ENCODE data around the gene EIF3I. TPM values are rescaled to one million over a fixed set of nuclear protein-coding genes. Genes with fewer than 3 reads are reported as not detected.

The EIF3I gene
- total and polyA plus RNA-seq, 2 of the 13 experiments (the other 11 are each of a cell fraction or from before 2014, with no cell fraction given) = 210 to 223 TPM

DNA sequence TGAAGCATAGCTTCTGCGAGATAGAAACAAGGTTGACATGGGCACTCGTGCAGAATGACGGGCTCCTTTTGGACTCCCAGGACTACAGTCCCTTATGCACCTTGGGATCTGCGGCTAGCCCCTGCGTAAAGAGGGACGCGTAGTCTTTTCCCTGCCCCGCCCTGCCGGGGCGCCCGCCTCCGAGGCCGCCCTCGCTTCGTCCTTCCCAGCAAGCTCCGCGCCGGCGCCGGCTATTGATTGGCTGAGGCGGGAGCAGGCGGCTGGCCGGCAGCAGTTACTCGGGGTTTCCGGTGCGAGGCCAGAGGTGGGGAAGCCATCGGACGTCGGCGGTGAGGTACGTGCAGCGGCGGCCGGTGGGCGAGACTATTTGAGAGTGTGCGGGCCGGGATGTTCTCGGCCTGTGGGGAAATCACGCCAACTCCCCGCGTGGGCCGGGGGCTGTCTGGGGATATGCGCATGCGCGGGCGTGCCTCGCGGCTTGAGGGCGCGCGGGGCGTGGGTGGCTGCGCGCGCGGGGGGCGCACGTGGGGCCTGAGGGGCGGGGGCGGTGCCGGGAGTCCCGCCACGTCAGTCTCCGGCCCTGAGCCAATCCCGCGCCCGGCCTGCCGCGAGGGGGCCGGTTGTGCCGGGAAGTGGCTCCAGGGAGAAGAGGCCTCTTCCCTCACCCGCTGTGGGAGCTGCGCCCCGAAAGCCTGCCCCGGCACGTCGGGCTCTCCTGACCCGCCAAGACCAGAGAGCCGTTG lies 42.6 kb upstream of the EIF3I start, which contains the start of gene TXLNA (continued):
- TF ChIP-seq FOXJ3 (CRISPR knock-in tag; IDR thresholded peaks at IDR 0.05; ENCODE audit: borderline replicate concordance) (peak; percentile 55; the same call in 1 of the 2 replicates), ZNF205 (CRISPR knock-in tag; IDR thresholded peaks at IDR 0.05) (peak; percentile 50), ZNF776 (CRISPR knock-in tag; IDR thresholded peaks at IDR 0.05) (peak; percentile 97; the same call in 1 of the 2 replicates), SALL2 (CRISPR knock-in tag; IDR thresholded peaks at IDR 0.05) (peak; percentile 93), RXRA (CRISPR knock-in tag; IDR thresholded peaks at IDR 0.05) (peak; percentile 15; the same call in 1 of the 2 replicates), ATF7-NPFF (CRISPR knock-in tag; IDR thresholded peaks at IDR 0.05; ENCODE audit: low read depth) (peak; percentile 90), ZNF44 (CRISPR knock-in tag; IDR thresholded peaks at IDR 0.05) (no peak), ZNF30 (CRISPR knock-in tag; IDR thresholded peaks at IDR 0.05) (no peak), ZNF567 (CRISPR knock-in tag; IDR thresholded peaks at IDR 0.05; ENCODE audit: borderline replicate concordance) (peak; percentile 93; the same call in 1 of the 2 replicates), PRPF4 (IDR thresholded peaks at IDR 0.05; ENCODE audit: low read depth, low read length, poor library complexity, severe bottlenecking) (no peak), ZNF232 (CRISPR knock-in tag; IDR thresholded peaks at IDR 0.05; ENCODE audit: borderline replicate concordance) (peak; percentile 81), ZNF780A (CRISPR knock-in tag; IDR thresholded peaks at IDR 0.05) (peak; percentile 90), EZH2 (conservative IDR thresholded peaks at IDR 0.05; ENCODE audit: low read depth, low read length) (no peak), HNRNPLL (IDR thresholded peaks at IDR 0.05; ENCODE audit: low read depth, low read length, poor library complexity, severe bottlenecking) (peak; percentile 76), ARNT2 (CRISPR knock-in tag; IDR thresholded peaks at IDR 0.05; ENCODE audit: low read depth) (peak; percentile 94), ZNF619 (CRISPR knock-in tag; IDR thresholded peaks at IDR 0.05) (no peak; the same call in 1 of the 2 replicates), BCL6 (CRISPR knock-in tag; IDR thresholded peaks at IDR 0.05) (no peak), ISL2 (CRISPR knock-in tag; IDR thresholded peaks at IDR 0.05) (0 out of 2 replicates have a peak, but pooled peaks have one; percentile 19), PHB2 (IDR thresholded peaks at IDR 0.05; ENCODE audit: partially characterized antibody) (no peak), ZNF629 (CRISPR knock-in tag; conservative IDR thresholded peaks at IDR 0.05) (no peak; the same call in 1 of the 2 replicates), ZNF768 (CRISPR knock-in tag; IDR thresholded peaks at IDR 0.05) (peak; percentile 18; the same call in 1 of the 2 replicates), PHF5A (CRISPR knock-in tag; IDR thresholded peaks at IDR 0.05; ENCODE audit: low read depth, unreplicated experiment) (no peak), MAFF (IDR thresholded peaks at IDR 0.05; ENCODE audit: low read depth, low read length) (no peak), SETDB1 (CRISPR knock-in tag; IDR thresholded peaks at IDR 0.05; ENCODE audit: borderline replicate concordance) (no peak), ZFY (CRISPR knock-in tag; IDR thresholded peaks at IDR 0.05) (peak; percentile 79), ATF1 (CRISPR knock-in tag; IDR thresholded peaks at IDR 0.05) (no peak), ZMYM3 (CRISPR knock-in tag; IDR thresholded peaks at IDR 0.05) (no peak), ZNF670 (CRISPR knock-in tag; IDR thresholded peaks at IDR 0.05; ENCODE audit: borderline replicate concordance) (peak; percentile 91; the same call in 1 of the 2 replicates), ZNF234 (CRISPR knock-in tag; conservative IDR thresholded peaks at IDR 0.05) (0 out of 2 replicates have a peak, but pooled peaks have one; percentile 9)
- TF ChIP-seq, protein P1, sequence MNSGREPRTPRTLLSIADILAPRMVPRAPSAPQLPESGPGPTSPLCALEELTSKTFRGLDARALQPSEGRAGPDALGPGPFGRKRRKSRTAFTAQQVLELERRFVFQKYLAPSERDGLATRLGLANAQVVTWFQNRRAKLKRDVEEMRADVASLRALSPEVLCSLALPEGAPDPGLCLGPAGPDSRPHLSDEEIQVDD (CRISPR knock-in tag; IDR thresholded peaks at IDR 0.05; ENCODE audit: borderline replicate concordance) = 0 out of 2 replicates have a peak, but pooled peaks have one; percentile 73
- TF ChIP-seq, protein P2, sequence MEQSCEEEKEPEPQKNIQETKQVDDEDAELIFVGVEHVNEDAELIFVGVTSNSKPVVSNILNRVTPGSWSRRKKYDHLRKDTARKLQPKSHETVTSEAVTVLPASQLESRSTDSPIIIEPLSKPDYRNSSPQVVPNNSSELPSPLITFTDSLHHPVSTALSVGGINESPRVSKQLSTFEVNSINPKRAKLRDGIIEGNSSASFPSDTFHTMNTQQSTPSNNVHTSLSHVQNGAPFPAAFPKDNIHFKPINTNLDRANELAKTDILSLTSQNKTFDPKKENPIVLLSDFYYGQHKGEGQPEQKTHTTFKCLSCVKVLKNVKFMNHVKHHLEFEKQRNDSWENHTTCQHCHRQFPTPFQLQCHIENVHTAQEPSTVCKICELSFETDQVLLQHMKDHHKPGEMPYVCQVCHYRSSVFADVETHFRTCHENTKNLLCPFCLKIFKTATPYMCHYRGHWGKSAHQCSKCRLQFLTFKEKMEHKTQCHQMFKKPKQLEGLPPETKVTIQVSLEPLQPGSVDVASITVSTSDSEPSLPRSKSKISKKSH (CRISPR knock-in tag; IDR thresholded peaks at IDR 0.05; ENCODE audit: borderline replicate concordance) = peak; percentile 83; the same call in 1 of the 2 replicates

Measured in HepG2 (cell line).